Raji (cell line): ENCODE data around the gene CD200R1L.

ENCODE experiments used
- POLR2A ChIP-seq: IDR thresholded peaks from 2 replicates; pipeline ENCODE4 v1.6.1; 2011; ENCODE audit warnings: low read depth, low read length, control low read depth; ENCODE audit not compliant: insufficient read depth

The CD200R1L gene

DNA sequence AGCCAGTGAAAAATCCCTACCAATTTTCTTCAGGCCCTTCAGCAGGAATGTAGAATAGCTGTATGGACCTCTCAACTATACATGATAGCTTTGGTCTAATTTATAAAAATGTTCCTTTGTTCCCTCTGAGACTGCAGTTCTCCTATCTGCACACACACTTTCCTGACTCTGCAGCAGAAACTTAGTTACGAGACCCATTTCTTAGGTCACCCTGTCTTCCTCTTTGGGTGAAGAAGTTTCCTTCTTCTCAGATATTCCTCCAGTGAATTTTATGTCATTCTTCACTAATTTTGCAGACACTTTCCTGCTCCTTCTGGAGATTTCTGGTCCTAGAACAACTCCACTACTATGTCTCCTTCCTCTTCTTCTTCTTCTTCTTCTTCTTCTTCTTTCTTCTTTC is 42.6 kb downstream of the CD200R1L start:
- TF ChIP-seq POLR2A, result no peak

DNA sequence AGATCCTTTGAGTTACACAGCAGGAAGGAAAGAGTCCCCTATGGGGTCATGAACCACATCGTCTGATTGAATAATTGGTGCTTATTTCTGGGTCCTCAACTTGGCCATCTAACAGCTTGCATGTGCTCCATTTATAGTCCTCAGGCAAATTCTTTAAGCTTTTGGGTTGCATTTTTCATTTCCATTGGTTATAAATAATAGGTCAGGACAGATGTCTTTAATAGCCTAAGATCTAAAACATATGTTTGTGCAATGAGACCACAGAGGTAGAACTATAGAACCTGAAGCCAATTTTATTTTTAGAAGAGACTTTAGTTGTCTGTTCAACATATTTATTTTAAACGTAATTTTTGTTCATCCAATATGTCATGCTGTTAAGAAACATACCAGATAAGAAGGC is 43.2 kb downstream of the CD200R1L start:
- no peak for TF ChIP-seq POLR2A

DNA sequence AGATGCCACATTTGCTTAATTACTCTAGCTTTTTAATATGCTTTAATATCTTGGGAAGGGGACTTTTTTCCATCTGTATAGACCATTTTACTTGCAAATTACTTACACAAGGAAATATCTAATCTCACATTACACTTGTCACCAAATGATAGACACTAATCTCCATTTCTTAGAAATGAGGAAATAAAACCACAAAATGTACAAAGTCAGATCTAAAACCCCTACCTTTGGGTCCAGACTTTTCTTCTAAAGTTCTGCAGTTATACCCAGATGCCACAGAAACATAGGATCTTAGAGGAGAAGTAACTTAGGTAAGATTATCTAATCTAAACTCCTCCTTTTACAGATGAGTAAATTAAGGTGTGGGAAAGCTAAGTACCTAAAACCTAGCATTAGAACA is 44.3 kb downstream of the CD200R1L start:
- no peak for TF ChIP-seq POLR2A

DNA sequence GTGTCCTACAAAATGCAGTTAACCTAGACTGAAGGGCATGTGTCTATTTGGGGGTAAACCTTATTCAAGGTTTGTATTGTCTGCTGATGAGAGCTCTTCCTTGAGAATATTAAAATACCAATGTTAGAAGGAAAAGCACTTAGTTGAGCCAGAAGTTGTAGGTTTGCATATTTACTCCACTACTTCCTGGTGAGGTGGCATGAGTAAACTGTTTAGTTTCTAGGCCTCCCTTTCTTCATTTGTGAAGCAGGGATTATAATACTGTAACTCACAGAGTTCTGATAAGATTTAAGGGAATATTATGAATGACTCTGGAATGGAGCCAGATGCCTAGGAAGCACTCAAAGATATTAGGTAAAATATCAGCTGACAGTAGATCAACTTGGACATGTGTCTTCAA is 46.7 kb downstream of the CD200R1L start:
- TF ChIP-seq POLR2A, result no peak

DNA sequence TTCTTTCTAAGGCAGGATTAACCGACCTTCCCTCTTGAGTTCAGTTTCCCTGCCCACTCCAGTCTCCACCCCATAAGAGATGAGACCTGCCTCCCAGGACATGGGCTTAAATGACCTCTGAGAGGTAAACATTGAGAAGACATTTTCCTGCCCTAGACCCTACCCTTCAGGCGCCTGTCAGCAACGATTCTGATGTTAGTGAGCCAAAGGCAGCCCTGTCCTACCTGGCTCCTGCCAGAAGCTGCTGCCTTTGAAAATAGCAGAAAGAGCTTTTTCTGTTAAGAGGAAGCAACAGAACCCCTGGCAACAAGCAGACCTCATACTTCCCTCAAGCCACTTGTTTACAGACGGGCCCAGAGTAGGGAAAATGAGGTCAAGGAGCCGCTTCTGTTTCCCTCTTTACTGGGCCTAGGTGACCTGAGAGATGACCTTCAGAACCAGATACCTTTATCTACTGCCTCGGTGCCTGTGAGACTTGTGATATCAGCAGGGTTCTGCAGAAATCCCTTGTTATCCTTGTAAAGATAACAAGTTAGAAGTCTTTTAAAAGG is 52.0 kb downstream of the CD200R1L start:
- no peak for TF ChIP-seq POLR2A

DNA sequence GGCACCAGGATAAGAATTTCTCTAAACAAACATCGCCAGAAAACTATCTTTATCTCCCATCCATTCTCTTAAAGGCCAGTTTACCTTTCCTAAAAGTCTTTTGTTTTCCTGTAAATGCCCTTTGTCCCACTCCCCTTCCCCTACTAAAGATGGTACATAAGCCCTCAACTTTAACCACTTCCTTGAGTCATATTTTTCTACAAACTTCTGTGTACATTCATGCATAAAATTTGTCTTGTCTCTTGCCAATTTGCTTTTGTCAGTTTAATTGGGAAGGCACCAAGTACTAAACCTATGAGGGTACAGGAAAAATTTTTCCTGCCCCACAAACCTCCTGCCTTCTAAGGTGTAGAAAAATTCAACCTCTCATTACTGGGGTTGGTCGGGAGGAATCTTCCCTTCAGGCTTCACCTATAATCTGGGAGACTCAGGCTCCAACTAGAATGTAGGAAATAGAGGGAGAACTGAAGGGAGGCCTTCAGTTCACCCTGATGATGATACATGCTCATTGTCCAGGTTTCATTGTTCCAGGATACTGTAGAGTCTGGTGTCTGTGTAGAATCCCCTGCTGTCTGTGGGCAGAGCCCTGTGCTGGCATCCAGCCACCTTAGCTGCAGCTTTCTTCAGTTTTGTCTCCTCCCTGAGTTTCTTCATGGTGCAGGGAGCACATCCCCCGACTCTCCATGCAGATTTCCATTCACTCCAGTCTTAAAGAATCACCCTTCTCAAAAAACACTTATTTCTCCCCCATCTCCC is 53.2 kb downstream of the CD200R1L start:
- TF ChIP-seq POLR2A, result no peak

DNA sequence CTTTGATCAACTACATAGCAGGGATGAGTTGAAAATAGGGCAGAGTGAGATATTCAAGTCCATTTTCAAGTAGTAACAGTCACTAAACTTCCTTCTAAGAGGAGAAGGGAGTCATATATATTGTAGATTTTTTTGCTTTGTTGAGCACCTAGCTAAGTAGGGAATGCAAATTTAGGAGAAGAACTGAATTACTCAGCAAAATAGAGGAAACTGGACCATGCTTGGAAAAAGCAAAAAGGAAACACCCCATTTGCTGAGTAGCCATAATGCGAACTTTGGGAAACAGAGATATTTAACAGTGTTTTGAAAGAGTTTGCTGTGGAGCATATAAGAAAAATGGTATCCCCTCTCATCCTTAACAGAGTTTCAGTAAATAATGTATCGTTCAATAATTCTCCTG is 54.9 kb downstream of the CD200R1L start:
- no peak for TF ChIP-seq POLR2A

DNA sequence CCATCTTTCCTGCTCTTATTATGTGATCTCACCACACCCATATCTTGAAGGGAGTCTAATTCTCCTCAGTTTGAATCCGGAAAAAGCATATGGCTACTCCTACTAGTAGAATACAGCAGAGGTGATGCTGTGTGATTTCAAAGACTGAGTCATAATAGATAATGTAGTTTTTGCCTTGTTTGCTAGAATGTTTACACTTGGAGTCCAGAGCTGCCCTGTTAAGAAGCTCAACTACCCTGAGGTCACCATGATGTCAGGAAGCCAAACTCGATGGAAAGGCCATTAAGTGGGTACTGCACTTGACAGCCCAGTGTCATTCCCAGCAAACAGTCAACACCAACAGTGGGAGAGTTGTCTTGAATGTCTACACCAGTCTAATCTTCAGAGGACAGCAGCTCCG is 56.9 kb downstream of the CD200R1L start:
- TF ChIP-seq POLR2A, result no peak

DNA sequence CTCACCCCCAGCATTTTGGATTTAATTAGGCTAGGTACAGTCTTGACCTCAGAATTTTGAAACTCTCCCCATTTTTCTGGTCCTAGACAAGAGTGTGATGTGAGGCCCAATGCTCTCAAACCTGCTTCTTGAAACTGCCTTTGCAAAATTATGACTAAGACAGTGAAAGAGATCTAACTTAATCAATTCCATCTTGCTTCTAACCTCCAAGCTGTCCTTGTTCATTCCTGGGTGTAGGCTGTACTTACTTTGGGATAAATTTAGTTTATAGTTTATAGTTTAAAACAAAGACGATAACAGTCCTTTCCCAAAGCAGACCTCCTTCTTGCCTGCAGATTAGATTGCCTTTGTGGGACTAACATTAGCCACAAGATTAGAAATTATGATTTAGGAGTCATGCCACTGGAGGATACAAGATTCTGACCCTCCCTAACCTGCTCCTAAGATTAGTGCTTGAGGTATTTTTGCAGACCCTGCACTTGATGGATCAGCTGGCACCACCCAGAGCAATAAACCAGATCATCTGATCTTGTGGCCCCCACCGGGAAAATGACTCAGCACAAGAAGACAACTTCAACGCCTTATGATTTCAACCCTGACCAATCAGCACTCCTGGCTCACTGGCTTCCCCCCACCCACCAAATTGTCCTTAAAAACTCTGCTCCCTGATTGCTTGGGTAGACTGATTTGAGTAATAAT is 59.6 kb downstream of the CD200R1L start:
- TF ChIP-seq POLR2A, result no peak

DNA sequence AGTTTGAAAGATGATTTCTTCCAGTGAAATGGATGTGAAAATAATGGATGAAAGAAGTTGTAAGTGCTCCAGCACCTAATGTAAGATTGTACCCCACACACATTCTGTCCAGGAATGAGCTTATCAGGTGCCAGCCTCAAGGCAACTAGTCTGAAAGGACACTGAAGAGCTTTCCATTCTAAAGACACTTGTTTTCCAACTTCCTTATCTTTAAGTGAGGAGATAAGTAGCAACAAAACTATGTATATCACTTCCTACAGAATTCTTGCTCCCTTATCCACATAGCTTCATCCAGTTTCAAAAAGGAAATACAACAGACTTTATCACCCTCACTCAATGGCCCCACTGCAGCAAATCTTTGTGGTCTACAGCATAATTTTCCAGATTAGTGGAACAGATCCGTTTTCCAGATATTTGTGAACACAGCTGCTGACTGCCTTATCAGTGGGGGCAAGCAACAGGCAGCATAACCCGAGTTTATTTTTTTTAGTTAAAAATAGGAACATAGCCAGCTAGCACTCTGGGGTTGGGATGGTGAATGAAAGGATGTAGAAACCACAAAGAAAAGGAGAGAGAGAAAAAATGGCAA is 60.6 kb downstream of the CD200R1L start:
- TF ChIP-seq POLR2A, result no peak

DNA sequence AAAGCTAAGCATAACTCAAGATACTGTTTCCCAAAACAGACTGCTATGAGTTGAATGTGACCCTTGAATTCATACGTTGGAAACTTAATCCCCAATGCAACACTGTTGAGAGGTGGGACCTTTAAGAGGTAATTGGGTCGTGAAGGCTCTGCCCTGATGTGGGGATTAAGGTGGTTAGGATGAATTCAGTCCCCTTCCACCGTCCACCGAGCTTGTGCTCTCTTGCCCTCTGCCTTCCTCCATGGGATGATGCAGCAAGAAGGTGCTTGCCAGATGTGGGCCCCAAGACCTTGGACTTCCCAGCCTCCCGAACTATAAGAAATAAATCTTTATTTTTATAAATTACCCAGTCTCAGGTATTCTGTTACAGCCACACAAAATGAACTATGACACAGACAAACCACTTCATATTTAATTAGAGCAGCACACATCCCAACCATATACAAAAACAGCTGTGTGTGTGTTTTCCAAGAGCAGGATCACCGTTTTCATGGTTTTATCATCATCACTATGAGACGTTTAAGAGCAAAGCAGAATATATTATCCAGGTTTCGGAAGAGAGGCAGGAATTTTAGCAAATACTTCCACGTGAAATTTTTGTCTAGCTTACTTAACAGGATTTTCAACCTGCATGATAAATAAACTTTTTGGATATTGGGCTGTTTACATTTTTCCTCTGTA is 61.2 kb downstream of the CD200R1L start:
- no peak for TF ChIP-seq POLR2A

DNA sequence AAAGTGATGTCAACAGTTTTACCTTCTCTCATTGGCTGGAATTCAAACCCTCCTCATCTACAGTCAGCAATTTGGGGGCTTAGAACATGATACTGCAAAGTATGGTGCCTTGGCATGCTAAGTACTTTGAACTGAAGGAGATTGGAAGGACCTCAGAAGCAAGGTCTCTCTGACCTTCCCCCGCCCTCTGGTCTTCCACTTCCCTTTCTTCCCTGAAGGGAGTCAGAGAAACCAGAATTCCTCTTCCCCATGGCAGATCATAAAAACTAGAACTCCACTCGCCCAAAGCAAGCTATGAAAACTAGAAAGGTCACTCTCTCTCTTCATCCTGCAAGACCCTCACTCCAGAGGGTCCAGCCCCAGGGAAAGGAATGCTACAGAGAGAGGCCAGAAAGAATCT is 64.2 kb downstream of the CD200R1L start:
- no peak for TF ChIP-seq POLR2A

DNA sequence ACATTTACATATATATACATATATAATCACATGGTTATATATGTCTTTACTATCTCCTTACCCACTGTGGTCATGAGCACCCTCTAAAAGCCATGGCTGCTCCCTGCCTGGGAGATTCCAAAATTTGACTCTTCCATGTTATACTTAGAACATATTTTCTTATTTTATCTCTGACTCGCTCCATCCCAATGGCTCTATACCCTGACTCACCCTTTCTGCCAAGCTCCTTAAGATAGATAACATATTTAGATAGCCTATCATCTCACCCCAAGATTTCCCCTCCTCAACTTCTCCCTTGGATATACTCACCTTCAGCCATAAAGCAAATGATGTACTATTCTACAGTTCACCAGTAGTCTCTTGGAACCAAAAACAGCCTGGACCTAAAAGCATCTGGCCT is 65.1 kb downstream of the CD200R1L start:
- TF ChIP-seq POLR2A, result no peak

DNA sequence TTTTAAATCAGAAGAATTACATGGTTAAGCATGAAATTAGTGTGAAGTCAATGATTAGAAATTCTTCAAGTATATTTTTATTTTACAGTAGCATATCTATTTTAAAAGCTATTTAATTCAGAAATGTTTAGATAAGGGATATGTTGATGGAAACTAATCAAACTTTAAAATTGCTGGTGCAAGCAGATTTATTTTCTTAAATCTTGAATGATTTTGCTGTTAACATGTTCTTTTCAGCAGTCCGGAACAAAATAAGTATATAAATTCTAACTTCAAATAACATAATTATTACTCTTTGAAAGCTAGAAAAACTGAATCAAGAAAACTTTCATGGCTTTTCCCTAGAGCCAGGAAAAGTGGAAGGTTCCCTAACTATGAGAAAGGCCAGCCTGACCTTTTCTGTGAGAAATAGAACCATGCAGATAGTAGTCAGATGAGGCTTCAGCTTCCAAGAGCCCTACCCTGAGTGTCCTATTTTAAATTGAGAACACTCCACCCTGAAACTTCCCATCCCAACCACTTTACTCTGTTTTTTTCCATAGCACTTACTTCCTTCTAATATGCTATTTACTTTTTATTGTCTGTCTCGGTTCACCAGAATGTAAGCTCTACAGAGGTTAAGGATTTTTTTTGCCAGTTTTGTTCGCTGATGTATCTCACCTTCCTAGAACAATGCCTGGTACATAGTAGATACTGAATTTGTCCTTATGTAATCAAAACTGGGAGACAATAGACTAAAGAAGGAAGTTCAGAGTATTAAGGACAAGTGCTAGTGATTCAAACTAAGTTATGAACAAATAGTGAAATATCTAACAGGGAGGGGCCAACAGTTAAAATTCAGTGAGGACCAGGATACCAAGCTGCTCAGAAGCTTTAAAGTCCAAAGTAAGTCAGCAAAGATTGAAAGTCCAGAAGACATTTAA is 66.8 kb downstream of the CD200R1L start:
- no peak for TF ChIP-seq POLR2A

DNA sequence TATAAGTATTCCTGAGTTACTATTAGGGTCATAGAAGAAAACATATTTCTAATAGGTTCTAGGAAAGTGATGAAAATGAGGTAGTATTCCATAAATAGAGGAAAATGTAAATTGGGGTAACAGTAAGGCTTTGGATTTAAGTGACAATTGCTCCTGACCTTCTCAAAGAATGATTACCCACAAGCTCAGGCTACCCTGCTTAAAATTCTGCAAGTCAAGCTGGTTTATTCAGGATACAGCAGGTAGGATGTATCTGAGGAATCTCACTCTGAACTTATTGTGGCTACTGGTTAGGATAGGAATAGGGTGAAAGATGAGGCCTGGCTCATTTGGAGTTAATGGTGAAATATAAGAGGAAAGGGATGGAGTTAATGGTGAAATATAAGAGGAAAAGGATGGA is 67.7 kb downstream of the CD200R1L start:
- TF ChIP-seq POLR2A, result no peak

DNA sequence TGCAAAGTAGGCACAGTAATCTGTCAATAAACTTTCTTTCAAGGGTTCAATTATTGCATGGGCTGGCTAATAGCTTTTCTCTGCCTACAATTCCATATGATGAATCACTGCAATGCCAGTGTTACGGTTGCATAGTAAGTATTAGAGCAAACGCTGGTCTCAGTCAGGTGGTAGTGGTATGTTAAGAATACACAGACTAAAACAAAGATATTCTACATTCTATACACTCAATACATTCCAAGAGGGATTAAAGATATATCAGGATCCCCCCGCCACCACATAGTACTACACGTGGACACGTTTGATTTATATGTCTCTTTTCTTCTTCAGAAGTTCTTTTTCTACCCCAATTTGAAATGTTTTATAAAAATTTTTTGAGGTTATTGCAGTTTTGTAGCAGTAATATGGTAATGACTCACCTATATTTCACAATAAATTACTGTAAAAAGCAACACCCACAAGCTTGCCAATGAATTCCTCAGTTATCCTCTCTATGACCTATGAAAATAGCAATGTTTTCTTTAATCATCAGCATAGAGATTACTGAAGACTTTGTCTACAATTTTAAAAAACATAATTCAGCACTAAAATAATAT is 68.2 kb downstream of the CD200R1L start:
- no peak for TF ChIP-seq POLR2A
